ENCODE data around the gene SEZ6. TPM values are rescaled to one million over a fixed set of nuclear protein-coding genes. Genes with fewer than 3 reads are reported as not detected.

SEZ6 gene
- total RNA-seq, 3 donors from 2014 or later (not counting 1 experiment from before 2014, with no cell fraction given): 0.33 to 1.4 (median 0.97) TPM

DNA sequence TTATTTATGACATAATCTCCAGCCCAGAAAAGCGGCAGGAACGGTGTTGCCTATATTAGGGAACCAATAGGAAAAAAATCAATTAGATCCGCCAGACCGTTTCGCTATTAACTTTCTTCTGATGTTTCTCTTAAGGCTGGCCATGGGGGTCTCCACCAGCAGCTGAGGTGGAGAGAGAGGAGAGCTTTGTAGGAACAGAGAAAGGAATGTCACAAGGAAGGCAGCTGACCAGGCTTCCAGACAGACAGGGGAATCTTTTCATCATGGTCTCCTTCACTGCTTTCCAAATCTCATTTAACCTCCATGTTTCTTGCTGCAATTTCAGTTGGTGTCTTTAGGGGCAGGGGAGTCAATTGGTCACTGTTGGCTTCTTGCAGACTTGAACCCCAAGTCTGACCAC lies 8.9 kb upstream of the SEZ6 start:
- peaks cover 34 to 46% of the 10 kb centered on the region in 2 donors for H3K27me3 Mint-ChIP-seq (ENCODE audit: low read depth in 2 of 2)
- DNase-seq (no peak), ATAC-seq (no peak)
- no peaks in the 10 kb centered on the region for H3K9me3 Mint-ChIP-seq
- WGBS (ENCODE audit: insufficient coverage): 79% methylated on average over 5 of the region's 5 CpGs
- TF ChIP-seq, protein P1, sequence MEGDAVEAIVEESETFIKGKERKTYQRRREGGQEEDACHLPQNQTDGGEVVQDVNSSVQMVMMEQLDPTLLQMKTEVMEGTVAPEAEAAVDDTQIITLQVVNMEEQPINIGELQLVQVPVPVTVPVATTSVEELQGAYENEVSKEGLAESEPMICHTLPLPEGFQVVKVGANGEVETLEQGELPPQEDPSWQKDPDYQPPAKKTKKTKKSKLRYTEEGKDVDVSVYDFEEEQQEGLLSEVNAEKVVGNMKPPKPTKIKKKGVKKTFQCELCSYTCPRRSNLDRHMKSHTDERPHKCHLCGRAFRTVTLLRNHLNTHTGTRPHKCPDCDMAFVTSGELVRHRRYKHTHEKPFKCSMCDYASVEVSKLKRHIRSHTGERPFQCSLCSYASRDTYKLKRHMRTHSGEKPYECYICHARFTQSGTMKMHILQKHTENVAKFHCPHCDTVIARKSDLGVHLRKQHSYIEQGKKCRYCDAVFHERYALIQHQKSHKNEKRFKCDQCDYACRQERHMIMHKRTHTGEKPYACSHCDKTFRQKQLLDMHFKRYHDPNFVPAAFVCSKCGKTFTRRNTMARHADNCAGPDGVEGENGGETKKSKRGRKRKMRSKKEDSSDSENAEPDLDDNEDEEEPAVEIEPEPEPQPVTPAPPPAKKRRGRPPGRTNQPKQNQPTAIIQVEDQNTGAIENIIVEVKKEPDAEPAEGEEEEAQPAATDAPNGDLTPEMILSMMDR (IDR thresholded peaks at IDR 0.05): no peak
- no peak overlapping the region for H3K4me3 ChIP-seq (ENCODE audit: low read length)
- intact Hi-C loops (cut with micrococcal nuclease): no loop called here
- H3K4me3 Mint-ChIP-seq: no peak overlapping the region
- no peaks in the 10 kb centered on the region for H3K9me3 ChIP-seq (ENCODE audit: control insufficient read depth, insufficient read depth, low read length)
- H3K36me3 Mint-ChIP-seq: no peaks in the 10 kb centered on the region
- no peak overlapping the region for H3K27ac ChIP-seq (ENCODE audit: low read length)
- peaks cover 2% of the 10 kb centered on the region for H3K4me1 ChIP-seq (ENCODE audit: control insufficient read depth, insufficient read depth, low read length)
- no peak overlapping the region for H3K27ac Mint-ChIP-seq
- H3K27me3 ChIP-seq (ENCODE audit: control insufficient read depth, insufficient read depth, low read length): peaks cover 2% of the 10 kb centered on the region
- H3K4me1 Mint-ChIP-seq: peaks cover 10 to 11% of the 10 kb centered on the region in 2 donors
- H3K36me3 ChIP-seq (ENCODE audit: control insufficient read depth, insufficient read depth, low read length): no peaks in the 10 kb centered on the region

DNA sequence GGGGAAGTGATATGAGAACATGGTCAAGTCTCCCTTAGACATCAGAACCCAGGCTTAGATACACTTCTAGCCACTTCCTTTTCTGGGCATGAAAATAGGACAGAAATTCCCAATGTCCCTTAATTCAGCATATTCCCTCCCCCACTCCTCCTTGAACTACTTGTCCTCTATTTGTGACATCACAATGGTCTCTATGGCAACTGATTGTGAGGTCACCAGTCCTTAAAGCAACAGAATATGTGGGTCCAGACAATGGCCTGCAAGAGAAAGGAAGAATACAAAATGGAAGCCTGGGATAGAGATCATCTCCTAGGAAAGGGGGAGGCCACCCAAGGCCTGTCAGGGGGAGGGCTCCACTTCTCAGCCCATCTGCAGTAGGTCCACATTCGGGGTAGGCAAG lies 6.7 kb upstream of the SEZ6 start:
- DNase-seq (no peak), ATAC-seq (no peak)
- intact Hi-C loops (cut with micrococcal nuclease): no loop called here
- H3K27me3 Mint-ChIP-seq (ENCODE audit: low read depth in 2 of 2): peaks cover 26 to 42% of the 10 kb centered on the region in 2 donors
- Histone ChIP-seq H3K36me3 (ENCODE audit: control insufficient read depth, insufficient read depth, low read length) (no peaks in the 10 kb centered on the region), H3K27me3 (ENCODE audit: control insufficient read depth, insufficient read depth, low read length) (no peaks in the 10 kb centered on the region), H3K4me3 (ENCODE audit: low read length) (no peak overlapping the region), H3K27ac (ENCODE audit: low read length) (no peak overlapping the region), H3K4me1 (ENCODE audit: control insufficient read depth, insufficient read depth, low read length) (no peaks in the 10 kb centered on the region), H3K9me3 (ENCODE audit: control insufficient read depth, insufficient read depth, low read length) (no peaks in the 10 kb centered on the region)
- H3K9me3 Mint-ChIP-seq: no peaks in the 10 kb centered on the region
- no peaks in the 10 kb centered on the region for H3K4me1 Mint-ChIP-seq
- TF ChIP-seq, protein P1 (IDR thresholded peaks at IDR 0.05): no peak
- no peaks in the 10 kb centered on the region for H3K36me3 Mint-ChIP-seq
- H3K4me3 Mint-ChIP-seq: no peak overlapping the region
- WGBS (ENCODE audit: insufficient coverage): 87% methylated on average over 1 of the region's 1 CpG
- no peak overlapping the region for H3K27ac Mint-ChIP-seq

GRCh38 chr17:29010586-29010985 lies 4.8 kb upstream of the SEZ6 start:
- H3K4me1 Mint-ChIP-seq: no peaks in the 10 kb centered on the region
- DNase-seq (no peak), ATAC-seq (no peak)
- intact Hi-C loops (cut with micrococcal nuclease): no loop called here
- no peak overlapping the region for H3K4me3 Mint-ChIP-seq
- Histone ChIP-seq H3K4me1 (ENCODE audit: control insufficient read depth, insufficient read depth, low read length) (peaks cover 3% of the 10 kb centered on the region), H3K36me3 (ENCODE audit: control insufficient read depth, insufficient read depth, low read length) (no peaks in the 10 kb centered on the region), H3K27ac (ENCODE audit: low read length) (no peak overlapping the region), H3K4me3 (ENCODE audit: low read length) (no peak overlapping the region), H3K27me3 (ENCODE audit: control insufficient read depth, insufficient read depth, low read length) (peaks cover 14% of the 10 kb centered on the region), H3K9me3 (ENCODE audit: control insufficient read depth, insufficient read depth, low read length) (no peaks in the 10 kb centered on the region)
- no peaks in the 10 kb centered on the region for H3K9me3 Mint-ChIP-seq
- TF ChIP-seq, protein P1 (IDR thresholded peaks at IDR 0.05): no peak
- H3K36me3 Mint-ChIP-seq: no peaks in the 10 kb centered on the region
- WGBS (ENCODE audit: insufficient coverage): 89% methylated on average over 7 of the region's 7 CpGs
- no peak overlapping the region for H3K27ac Mint-ChIP-seq
- H3K27me3 Mint-ChIP-seq (ENCODE audit: low read depth in 2 of 2): peaks cover 27 to 39% of the 10 kb centered on the region in 2 donors

DNA sequence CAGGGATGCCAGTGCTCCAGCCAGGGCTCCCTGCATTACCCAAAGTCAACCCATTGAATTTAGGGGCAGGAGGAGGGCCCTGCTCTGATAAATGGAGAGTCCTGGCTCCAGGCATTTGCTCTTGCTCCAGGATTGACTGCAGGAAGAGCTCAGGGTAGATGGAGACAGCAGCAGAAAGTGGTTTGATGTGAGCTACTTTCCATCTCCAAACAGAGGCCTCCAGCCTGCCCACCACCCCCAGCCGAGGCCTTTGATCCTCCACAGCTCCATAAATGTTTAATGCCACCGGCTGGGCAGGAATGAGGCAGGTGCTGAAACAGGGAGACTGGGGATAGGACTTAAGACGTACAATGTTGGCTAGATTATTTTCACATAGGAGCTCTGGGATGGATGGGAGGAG lies 4.3 kb upstream of the SEZ6 start:
- Mint-ChIP-seq H3K27me3 (ENCODE audit: low read depth in 2 of 2) (peaks cover 31 to 36% of the 10 kb centered on the region in 2 donors), H3K36me3 (no peaks in the 10 kb centered on the region), H3K27ac (no peak overlapping the region), H3K4me1 (peaks cover 0 to 2% of the 10 kb centered on the region in 2 donors), H3K9me3 (no peaks in the 10 kb centered on the region), H3K4me3 (no peak overlapping the region)
- Histone ChIP-seq H3K9me3 (ENCODE audit: control insufficient read depth, insufficient read depth, low read length) (no peaks in the 10 kb centered on the region), H3K27ac (ENCODE audit: low read length) (no peak overlapping the region), H3K27me3 (ENCODE audit: control insufficient read depth, insufficient read depth, low read length) (peaks cover 16% of the 10 kb centered on the region), H3K36me3 (ENCODE audit: control insufficient read depth, insufficient read depth, low read length) (no peaks in the 10 kb centered on the region), H3K4me1 (ENCODE audit: control insufficient read depth, insufficient read depth, low read length) (peaks cover 3% of the 10 kb centered on the region), H3K4me3 (ENCODE audit: low read length) (no peak overlapping the region)
- intact Hi-C loops (cut with micrococcal nuclease): no loop called here
- TF ChIP-seq, protein P1 (IDR thresholded peaks at IDR 0.05): no peak
- WGBS (ENCODE audit: insufficient coverage): 90% methylated on average over 2 of the region's 3 CpGs
- DNase-seq (no peak), ATAC-seq (no peak)
